ENCODE data around the gene LRR1.

Gene LRR1

DNA sequence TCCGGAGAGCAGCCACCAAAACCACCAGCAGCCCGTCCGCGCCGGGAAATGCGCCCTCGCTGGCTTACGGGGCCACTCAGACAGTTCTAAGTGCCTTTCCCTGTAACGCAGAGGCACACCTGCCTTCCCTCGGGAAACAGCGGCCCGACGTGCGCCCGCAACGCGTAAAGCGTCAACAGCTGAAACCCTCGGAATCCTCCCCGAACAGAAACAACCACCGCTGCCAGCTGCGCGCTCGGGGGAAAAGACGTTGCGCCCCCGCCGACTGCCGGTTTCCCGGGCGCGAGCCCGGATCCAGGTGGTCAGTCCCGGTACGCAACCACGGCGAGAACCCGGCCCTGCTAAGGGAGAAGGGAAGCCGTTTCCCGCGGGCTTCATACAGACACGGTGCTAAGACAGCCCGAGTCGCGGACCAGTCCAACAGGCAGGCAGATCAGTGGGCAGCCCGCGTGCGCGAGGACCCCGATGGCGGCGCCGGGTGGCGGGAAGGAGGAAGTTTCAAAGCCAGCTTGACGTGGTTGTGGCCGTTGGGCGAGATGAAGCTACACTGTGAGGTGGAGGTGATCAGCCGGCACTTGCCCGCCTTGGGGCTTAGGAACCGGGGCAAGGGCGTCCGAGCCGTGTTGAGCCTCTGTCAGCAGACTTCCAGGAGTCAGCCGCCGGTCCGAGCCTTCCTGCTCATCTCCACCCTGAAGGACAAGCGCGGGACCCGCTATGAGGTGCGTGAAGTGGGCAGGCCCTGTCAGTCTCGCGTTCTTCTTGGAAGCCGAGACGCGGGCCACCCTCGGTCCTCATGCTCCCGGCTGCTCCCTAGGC, at the start of gene LRR1:
Gene LRR1 (plus strand): TSS at position 456 of the 816 bp plus-strand sequence. CDS start 81 bp downstream, at position 537.
- peak; percentile 82 to 83 for DNase-seq

DNA sequence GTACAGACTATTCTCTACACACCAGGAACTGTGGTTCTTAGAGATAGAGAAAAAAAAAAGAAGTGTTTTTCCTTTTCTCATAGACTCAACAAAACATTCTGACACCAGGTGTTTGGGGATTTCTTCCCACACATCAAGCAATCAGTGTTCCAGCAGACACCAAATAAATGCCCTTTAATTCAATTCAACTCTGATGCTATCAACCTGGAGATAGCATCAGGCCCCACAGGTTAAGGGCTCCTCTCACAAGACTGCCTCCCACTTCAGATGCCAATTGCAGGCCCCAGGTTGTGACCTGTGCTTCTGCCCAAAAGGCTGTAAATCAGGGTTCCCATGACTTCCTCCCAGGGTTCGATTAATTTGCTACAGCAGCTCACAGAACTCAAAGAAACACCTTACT, 49.3 kb upstream of the LRR1 start:
- DNase-seq: no peak

- DNase-seq: no peak
Observed at GRCh38 chr14:49549881-49550280, 48.9 kb upstream of the LRR1 start.

- DNase-seq: no peak
Observed at GRCh38 chr14:49550286-49551184, 48.2 kb upstream of the LRR1 start.

- no peak for DNase-seq
Observed at GRCh38 chr14:49551569-49551968, 47.2 kb upstream of the LRR1 start.

GRCh38 chr14:49553106-49553505, 45.6 kb upstream of the LRR1 start:
- DNase-seq: no peak

DNA sequence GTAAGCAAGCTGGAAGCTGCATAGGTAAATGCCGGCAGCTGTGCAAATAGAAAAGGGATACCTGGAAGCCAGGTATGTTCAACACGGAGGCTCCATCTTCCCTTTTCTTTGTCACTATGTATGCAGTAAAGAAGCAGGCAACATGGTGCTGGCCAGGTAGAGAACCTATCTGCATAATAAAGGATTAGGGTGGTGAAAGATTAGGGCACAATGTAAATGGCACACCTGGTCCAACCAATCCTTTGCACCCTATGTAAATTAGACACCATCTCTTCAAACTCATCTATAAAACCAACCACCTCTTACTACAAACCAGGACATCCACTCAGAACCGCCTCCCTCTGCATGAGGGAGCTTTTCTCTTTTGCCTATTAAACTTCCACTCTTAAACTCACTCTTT, 44.8 kb upstream of the LRR1 start:
- DNase-seq: no peak

DNA sequence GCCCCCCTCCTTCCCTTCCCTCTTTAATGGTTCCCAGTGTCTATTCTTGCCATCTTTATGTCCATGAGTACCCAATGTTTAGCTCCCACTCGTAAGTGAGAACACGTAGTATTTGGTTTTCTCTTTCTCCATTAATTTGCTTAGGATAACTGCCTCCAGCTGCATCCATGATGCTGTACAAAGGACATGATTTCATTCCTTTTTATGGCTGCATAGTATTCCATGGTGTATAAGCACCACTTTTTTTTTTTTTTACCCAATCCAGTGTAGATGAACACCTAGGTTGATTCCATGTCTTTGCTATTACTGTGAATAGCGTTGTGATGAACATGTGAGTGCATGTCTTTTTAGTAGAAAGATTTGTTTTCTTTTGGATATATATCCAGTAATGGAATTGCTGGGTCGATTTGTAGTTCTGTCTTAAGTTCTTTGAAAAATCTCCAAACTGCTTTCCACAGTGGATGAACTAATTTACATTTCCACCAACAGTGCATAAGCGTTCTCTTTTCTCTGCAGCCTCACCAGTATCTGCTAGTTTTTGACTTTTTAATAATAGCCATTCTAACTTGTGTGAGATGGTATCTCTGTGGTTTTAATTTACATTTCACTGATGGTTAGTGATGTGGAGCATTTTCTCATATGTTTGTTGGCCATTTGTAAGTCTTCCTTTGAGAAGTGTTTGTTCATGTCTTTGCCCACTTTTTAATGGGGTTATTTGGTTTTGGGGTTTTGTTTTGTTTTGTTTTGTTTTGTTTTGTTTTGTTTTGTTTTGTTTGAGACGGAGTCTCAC, 38.6 kb upstream of the LRR1 start:
- no peak for DNase-seq

GRCh38 chr14:49566714-49567113, 32.0 kb upstream of the LRR1 start:
- DNase-seq: no peak

DNA sequence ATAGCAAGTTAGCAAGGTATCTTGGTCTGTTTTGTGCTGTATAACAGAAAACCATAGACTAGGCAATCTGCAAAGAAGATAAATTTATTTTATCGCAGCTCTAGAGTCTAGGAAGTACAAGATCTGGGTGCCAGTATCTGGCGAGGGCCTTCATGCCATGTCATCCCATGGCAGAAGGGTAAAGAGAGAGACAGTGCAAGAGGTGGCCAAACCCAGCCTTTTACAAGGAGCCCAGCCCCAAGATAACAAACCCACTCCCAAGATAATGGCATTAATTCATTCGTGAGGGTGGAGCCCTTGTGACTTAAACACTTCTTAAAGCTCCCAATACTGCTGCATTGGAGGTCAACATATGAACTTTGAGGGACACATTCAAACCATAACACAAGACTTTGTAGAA, 29.5 kb upstream of the LRR1 start:
- DNase-seq: no peak

GRCh38 chr14:49574038-49574437, 24.7 kb upstream of the LRR1 start:
- no peak for DNase-seq

GRCh38 chr14:49578141-49578540, 20.6 kb upstream of the LRR1 start:
- DNase-seq: no peak

GRCh38 chr14:49579841-49580240, 18.9 kb upstream of the LRR1 start:
- DNase-seq: no peak

DNA sequence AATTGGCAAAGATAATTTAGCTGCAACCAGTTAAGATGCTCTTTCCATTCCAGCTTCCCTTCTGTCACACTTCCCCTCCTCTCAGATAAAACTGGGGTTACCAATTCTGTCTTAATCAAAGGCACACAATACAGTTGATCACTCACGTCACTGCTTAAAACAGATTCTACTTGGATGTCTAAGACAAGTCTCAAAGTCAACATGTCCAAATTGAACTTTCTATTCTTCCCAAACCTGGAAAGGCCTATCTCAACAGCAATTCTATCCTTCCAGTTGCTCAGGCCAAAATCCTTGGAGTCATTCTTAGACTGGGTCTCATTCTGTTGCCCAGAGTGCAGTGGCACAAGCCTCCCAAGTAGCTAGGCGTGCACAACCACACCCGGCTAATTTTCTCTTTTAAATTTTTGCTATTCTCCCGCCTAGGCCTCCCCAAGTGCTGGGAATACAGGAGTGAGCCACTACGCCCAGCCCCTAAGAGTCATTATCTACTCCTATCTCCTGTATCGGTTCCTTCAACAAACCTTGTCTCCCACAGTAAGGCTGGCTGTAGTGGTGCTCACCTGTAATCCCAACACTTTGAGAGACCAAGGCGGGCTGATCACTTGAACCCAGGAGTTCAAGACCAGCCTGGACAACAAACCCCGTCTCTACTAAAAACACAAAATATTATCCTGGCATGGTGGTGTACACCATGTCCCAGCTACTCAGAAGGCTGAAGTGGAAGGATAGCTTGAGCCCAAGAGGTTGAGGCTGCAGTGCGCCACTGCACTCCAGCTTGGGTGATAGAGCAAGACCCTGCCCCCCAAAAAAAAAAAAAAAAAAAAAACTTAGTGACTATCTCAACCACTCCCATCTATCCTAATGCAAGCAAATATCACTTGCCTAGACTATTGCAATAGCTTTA, 17.3 kb upstream of the LRR1 start:
- no peak for DNase-seq

DNA sequence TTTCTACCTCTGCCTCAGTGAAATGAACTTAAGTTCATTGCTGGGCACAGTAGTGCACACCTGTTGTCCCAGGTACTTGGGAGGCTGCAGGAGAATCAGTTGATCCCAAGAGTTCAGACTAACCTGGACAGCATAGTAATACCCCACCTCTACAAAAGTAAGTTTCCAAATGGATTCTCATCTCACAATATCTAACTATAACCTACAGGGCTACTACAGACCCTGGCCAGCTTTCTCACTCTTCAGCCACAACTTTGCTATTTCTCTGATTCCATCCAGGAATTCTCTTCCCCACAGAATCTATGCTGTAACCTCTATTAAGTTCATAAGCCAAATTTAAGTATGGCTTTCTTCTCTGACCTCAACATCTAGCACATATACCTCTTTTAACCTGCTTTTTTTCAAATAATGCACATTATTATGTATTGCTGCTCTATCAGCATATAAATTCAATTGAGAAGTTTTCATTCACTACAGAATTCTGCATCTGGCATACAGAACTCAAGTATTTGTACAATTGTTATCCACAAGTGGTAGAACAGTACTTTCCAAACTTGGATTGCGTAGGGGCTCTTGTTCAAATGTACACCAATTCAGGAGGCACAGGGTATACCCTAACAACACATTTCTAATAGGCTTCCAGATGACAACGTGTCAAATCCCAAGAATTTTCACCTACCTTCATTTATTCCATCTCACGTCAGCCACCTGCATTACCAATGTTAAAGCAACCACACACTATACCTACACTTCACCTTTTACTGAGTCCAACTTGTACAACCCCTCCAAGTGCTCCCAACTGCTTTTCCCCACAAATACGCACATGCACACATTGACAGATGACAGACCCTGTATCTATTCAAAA, 16.4 kb upstream of the LRR1 start:
- DNase-seq: no peak

DNA sequence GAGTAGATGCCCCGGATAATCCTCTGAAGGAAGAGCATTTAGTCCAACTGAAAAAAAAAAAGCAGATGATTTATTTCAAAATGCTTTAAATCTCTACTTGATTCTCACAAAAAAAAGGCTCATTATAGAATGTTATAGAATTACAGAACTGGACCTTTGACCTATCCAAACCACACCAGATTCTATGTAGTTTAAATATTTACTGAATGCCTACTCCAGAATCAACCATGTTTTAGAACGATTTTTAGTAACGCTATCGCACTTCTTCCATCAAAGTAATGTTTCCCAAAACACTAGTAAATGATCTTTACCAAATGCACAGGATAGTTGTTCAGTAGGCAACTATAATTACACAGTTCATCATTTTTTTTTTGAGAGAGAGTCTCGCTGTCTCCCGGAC, 15.1 kb upstream of the LRR1 start:
- DNase-seq: no peak

- no peak for DNase-seq
Observed at GRCh38 chr14:49584058-49584457, 14.7 kb upstream of the LRR1 start.

DNA sequence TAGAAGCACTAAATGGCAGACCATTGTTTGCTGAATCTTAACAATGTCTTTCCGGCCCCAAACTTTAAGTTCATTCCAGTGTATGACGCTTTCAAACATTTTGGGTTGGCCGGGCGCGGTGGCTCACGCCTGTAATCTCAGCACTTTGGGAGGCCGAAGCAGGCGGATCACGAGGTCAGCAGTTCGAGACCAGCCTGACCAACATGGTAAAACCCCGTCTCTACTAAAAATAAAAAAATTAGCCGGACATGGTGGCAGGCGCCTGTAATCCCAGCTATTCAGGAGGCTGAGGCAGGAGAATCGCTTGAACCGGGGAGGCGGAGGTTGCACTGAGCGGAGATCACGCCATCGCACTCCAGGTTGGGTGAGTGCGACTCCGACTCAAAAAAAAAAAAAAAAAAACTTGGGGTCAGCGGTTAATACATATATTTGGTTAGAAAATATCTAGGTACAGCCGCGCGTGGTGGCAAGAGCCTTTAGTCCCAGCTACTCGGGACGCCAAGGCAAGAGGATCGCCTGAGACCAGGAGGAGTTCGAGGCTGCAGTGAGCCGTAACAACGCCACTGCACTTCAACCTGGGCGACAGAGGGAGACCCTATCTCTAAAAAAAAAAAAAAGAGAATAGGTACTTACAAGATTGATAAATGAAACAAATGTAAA, 13.6 kb upstream of the LRR1 start:
- DNase-seq: peak in 1 of 2 donors; percentile 11

DNA sequence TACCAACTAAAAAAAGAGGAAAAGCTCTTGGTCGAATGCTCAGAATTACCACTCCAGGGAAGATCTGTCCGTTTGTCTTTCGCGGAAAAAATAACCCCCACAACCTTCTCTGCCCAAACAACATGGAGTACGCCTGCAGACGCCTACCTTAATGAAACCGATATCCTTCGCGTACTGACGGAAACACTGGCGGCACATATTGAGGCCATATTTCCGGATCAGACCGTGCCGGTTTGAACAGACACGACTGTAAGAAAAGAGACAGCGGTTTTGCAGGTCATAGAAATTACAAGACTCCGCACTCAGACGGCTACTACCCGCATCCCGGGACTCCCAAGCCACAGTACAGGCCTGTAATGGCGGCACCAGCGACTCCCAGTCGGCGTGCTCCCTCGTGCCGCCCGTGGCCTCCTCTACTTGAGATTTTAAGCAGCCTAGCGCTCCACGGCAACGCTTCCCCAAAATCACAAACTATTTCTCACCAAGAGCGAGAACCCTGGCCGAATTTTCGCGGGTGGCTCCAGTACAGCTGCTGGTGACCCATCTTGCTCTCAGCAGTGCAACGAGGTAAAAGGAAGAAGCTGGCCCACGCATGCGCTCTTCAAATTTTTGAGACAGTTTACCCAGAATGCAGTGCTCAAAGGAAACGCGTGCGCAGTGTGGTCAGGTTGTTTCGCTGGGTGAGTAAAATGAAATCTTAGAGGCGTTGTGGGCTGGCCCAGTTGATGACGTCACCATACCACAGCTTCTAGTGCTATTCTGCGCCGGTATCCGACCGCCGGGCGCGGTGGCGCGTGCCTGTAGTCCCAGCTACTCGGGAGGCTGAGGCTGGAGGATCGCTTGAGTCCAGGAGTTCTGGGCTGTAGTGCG, 12.7 kb upstream of the LRR1 start, which contains the start of gene RPS29:
Gene RPS29 (minus strand): TSS at position 578 of the 870 bp plus-strand sequence. CDS start 34 bp downstream, at position 544.
- peak; percentile 98 for DNase-seq

All from activated CD4-positive, alpha-beta T cell treated with anti-CD3 and anti-CD28 coated beads for 4 hours (primary cell).